Mesothelial cell of epicardium (in vitro differentiated cells): Measurements from ENCODE around the gene RNPEPL1. TPM values are rescaled to one million over a fixed set of nuclear protein-coding genes. Genes with fewer than 3 reads are reported as not detected.

Experiments
- DNase-seq, 2 experiments: peaks; one replicate each; pipeline ENCODE4 v3.0.0; 2021; ENCODE audit warnings: low spot score in 2 of 2; ENCODE audit not compliant: unreplicated experiment in 2 of 2
- H3K27ac Mint-ChIP-seq: 2 replicates; pipeline ENCODE4 v1.8.0; 2021; ENCODE audit warnings: mixed read lengths
- H3K27me3 Mint-ChIP-seq: 2 replicates; pipeline ENCODE4 v1.8.0; 2021; ENCODE audit warnings: low read depth, mixed read lengths
- H3K36me3 Mint-ChIP-seq: 2 replicates; pipeline ENCODE4 v1.8.0; 2021; ENCODE audit warnings: mixed read lengths
- H3K4me1 Mint-ChIP-seq: 2 replicates; pipeline ENCODE4 v1.8.0; 2021; ENCODE audit warnings: mixed read lengths
- H3K4me3 Mint-ChIP-seq: 2 replicates; pipeline ENCODE4 v1.8.0; 2021; ENCODE audit warnings: mild to moderate bottlenecking, moderate library complexity, mixed read lengths
- H3K9me3 Mint-ChIP-seq: 2 replicates; pipeline ENCODE4 v1.8.0; 2021; ENCODE audit warnings: mixed read lengths
- total RNA-seq: library from RNA; stranded (reverse); gene quantifications from 3 replicates; pipeline ENCODE4 v1.2.1, GENCODE V29; 2021
- TF ChIP-seq, protein P1 (sequence below): fragments of 200-600 bp; sonication (generic); IDR thresholded peaks from one replicate; pipeline ENCODE4 v1.5.0; 2021; ENCODE audit warnings: antibody characterized with exemption; ENCODE audit not compliant: unreplicated experiment

RNPEPL1 gene
- total RNA-seq, 1 donor from 2014 or later = 28.3 TPM

DNA sequence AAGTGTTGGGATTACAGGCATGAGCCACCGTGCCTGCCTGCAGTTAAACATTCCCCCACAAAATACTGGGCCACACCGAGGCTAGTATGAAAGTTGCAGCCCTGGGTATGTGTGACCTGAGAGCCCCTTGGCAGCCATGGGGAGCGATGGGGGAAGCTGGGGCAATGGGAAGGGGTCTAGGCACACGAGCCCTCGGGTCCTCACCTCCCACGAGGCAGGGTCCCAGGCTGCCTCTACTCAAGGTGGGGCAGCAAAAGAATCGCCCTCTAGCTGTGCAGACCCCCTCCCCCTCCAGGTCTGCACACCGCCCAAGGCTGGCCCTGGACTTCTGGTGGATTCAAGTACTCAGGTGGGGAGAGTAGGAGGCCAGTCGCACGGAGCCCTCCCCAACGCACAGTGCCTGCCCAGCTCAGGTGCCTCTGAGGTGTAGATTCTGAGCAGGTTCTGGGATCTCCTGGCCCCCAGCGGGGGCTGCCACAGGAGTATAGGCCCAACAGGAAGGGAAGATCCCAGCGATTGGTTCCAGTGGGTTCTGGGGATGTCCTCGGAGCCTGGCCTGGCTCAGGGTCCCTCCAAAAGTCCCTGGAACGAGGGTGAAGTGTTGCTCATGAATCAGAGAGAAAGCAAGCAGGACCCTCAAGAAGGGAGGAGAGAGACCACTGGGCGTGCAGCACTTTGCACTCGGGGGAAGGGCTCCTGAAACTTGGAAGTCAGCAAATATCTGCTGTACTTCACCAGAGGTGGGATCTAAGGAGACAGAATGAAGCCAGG lies 59.6 kb downstream of the RNPEPL1 start:
- Mint-ChIP-seq H3K4me3 (no peak overlapping the region), H3K27ac (no peak overlapping the region), H3K4me1 (peaks cover 2% of the 10 kb centered on the region), H3K36me3 (no peaks in the 10 kb centered on the region), H3K9me3 (peaks cover 1% of the 10 kb centered on the region), H3K27me3 (no peaks in the 10 kb centered on the region)
- DNase-seq = no peak
- TF ChIP-seq, protein P1, sequence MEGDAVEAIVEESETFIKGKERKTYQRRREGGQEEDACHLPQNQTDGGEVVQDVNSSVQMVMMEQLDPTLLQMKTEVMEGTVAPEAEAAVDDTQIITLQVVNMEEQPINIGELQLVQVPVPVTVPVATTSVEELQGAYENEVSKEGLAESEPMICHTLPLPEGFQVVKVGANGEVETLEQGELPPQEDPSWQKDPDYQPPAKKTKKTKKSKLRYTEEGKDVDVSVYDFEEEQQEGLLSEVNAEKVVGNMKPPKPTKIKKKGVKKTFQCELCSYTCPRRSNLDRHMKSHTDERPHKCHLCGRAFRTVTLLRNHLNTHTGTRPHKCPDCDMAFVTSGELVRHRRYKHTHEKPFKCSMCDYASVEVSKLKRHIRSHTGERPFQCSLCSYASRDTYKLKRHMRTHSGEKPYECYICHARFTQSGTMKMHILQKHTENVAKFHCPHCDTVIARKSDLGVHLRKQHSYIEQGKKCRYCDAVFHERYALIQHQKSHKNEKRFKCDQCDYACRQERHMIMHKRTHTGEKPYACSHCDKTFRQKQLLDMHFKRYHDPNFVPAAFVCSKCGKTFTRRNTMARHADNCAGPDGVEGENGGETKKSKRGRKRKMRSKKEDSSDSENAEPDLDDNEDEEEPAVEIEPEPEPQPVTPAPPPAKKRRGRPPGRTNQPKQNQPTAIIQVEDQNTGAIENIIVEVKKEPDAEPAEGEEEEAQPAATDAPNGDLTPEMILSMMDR = no peak

DNA sequence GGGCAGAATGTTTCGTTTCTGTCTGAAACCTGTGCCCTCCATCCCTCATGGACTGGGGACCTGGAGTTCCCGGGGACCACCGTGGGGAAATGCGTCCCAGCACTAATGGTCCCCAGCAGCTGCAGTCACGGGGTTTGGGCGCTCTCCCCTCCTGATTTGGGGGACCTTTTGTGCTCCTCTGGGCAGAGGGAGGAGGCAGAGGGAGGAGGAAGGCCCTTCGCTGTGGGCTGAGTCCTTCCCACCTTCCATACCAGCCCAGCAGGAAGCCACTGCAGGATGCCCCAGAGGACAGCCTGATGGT lies 60.2 kb downstream of the RNPEPL1 start:
- peaks cover 3% of the 10 kb centered on the region for H3K36me3 Mint-ChIP-seq
- DNase-seq = no peak
- peaks cover 7% of the 10 kb centered on the region for H3K9me3 Mint-ChIP-seq
- H3K4me3 Mint-ChIP-seq = no peak overlapping the region
- H3K27me3 Mint-ChIP-seq = no peaks in the 10 kb centered on the region
- H3K27ac Mint-ChIP-seq = no peak overlapping the region
- H3K4me1 Mint-ChIP-seq = peaks cover 2% of the 10 kb centered on the region
- TF ChIP-seq, protein P1 = no peak

DNA sequence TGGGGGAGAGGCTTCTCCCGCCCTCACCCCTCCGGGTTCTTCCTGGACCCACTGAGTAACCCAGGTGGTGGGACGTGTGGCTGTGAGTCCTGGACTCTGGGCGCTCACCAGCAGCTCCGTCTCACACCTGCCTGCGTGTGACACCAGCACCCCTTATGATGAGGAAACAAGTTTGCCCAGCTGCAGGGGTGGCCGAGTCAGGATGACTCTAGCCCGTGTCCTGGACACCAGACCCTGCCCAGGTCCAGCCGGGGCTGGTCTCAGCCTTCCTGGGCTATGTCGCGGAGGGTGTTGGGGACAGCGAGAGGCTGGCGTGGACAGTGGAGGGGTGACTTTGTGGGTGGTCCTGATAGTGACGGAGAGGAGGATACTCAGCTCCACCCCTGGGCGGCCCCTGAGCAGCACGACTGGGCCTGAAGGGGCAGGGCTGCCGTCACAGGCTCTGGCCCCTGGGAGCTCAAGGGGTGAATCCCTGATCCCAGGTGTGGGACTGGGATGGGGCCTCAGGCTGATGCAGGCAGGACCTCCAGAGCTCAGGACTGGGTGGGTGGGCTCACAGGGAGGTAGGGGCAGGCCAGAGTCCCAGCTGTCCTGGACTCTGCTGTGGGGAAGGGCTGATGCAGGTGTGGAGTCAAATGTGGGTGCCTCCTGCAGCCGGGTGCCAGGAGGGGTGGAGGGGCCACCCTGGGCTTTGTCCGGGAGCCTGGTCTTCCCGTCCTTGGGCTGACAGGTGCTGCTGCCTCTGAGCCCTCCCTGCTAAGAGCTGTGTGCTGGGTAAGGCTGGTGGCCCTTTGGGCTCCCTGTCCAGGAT lies 60.7 kb downstream of the RNPEPL1 start:
- Mint-ChIP-seq H3K4me3 (no peak overlapping the region), H3K4me1 (peaks cover 2% of the 10 kb centered on the region), H3K9me3 (peaks cover 9% of the 10 kb centered on the region), H3K27me3 (no peaks in the 10 kb centered on the region), H3K27ac (no peak overlapping the region), H3K36me3 (peaks cover 4% of the 10 kb centered on the region)
- DNase-seq = no peak
- TF ChIP-seq, protein P1 = no peak

DNA sequence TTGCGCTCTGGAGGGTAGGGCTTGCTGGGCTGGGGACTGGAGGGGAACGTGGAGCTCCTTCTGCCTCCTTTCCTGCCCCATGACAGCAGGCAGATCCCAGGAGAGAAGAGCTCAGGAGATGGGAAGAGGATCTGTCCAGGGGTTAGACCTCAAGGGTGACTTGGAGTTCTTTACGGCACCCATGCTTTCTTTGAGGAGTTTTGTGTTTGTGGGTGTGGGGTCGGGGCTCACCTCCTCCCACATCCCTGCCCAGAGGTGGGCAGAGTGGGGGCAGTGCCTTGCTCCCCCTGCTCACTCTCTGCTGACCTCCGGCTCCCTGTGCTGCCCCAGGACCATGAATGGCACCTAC lies 61.3 kb downstream of the RNPEPL1 start:
- peaks cover 15% of the 10 kb centered on the region for H3K9me3 Mint-ChIP-seq
- no peak overlapping the region for H3K4me3 Mint-ChIP-seq
- TF ChIP-seq, protein P1 = no peak
- DNase-seq = peak in 1 of 2 experiments; percentile 27
- no peak overlapping the region for H3K27ac Mint-ChIP-seq
- peaks cover 4% of the 10 kb centered on the region for H3K36me3 Mint-ChIP-seq
- H3K4me1 Mint-ChIP-seq = peaks cover 2% of the 10 kb centered on the region
- no peaks in the 10 kb centered on the region for H3K27me3 Mint-ChIP-seq

DNA sequence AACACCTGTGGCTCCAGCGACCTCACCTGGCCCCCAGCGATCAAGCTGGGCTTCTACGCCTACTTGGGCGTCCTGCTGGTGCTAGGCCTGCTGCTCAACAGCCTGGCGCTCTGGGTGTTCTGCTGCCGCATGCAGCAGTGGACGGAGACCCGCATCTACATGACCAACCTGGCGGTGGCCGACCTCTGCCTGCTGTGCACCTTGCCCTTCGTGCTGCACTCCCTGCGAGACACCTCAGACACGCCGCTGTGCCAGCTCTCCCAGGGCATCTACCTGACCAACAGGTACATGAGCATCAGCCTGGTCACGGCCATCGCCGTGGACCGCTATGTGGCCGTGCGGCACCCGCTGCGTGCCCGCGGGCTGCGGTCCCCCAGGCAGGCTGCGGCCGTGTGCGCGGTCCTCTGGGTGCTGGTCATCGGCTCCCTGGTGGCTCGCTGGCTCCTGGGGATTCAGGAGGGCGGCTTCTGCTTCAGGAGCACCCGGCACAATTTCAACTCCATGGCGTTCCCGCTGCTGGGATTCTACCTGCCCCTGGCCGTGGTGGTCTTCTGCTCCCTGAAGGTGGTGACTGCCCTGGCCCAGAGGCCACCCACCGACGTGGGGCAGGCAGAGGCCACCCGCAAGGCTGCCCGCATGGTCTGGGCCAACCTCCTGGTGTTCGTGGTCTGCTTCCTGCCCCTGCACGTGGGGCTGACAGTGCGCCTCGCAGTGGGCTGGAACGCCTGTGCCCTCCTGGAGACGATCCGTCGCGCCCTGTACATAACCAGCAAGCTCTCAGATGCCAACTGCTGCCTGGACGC lies 61.9 kb downstream of the RNPEPL1 start:
- DNase-seq = no peak
- H3K27me3 Mint-ChIP-seq = no peaks in the 10 kb centered on the region
- no peak overlapping the region for H3K27ac Mint-ChIP-seq
- H3K36me3 Mint-ChIP-seq = peaks cover 4% of the 10 kb centered on the region
- peaks cover 2% of the 10 kb centered on the region for H3K4me1 Mint-ChIP-seq
- TF ChIP-seq, protein P1 = no peak
- H3K9me3 Mint-ChIP-seq = peaks cover 19% of the 10 kb centered on the region
- no peak overlapping the region for H3K4me3 Mint-ChIP-seq

Other genes starting within 250 kb of the RNPEPL1 start
- gene GPC1, start 132.8 kb upstream of the RNPEPL1 start, total RNA-seq = 86.1 to 89.7 TPM (median 88.0 TPM) in 3 replicates
- 25.9 to 29.8 TPM (median 27.3 TPM) in 3 replicates for gene ANKMY1, start 10.5 kb upstream of the RNPEPL1 start, total RNA-seq
- gene DUSP28, start 8.1 kb upstream of the RNPEPL1 start, total RNA-seq = 4.3 to 6.2 TPM (median 5.9 TPM) in 3 replicates
- 58.3 to 60.3 TPM (median 58.6 TPM) in 3 replicates for gene CAPN10, start 18.2 kb downstream of the RNPEPL1 start, total RNA-seq
- gene GPR35, start 57.0 kb downstream of the RNPEPL1 start, total RNA-seq = 5.4 to 6.0 TPM (median 6.0 TPM) in 3 replicates
- gene AQP12B, start 114.4 kb downstream of the RNPEPL1 start, total RNA-seq = not detected in 3 replicates
- gene AQP12A, start 123.4 kb downstream of the RNPEPL1 start, total RNA-seq = not detected in 3 replicates